DND-41 (cell line): Measurements from ENCODE around the gene GARIN5A.

Experiments used
- ATAC-seq: fragments of 200-7000 bp; cut with Tn5 transposase; 3 replicates; pipeline ENCODE4 v1.9.1; 2021; ENCODE audit warnings: low read depth; ENCODE audit not compliant: insufficient read depth
- DNase-seq: peaks from one replicate; pipeline ENCODE4 v3.0.0-alpha.2; 2020
- H2AFZ ChIP-seq: 2 replicates; pipeline ENCODE4 v1.6.0; 2012; ENCODE audit warnings: low read depth, low read length
- H3K27ac ChIP-seq: 2 replicates; pipeline ENCODE4 v1.5.1; 2012; ENCODE audit warnings: low read length, inconsistent platforms
- H3K27me3 ChIP-seq: fragments of 200-600 bp; sonication (generic); 2 replicates; pipeline ENCODE4 v1.6.0; 2012; ENCODE audit warnings: low read length, mild to moderate bottlenecking, inconsistent platforms; ENCODE audit not compliant: insufficient read depth, poor library complexity
- H3K36me3 ChIP-seq: 2 replicates; pipeline ENCODE4 v1.5.1; 2012; ENCODE audit warnings: low read length, inconsistent platforms; ENCODE audit not compliant: insufficient read depth
- H3K4me1 ChIP-seq: 2 replicates; pipeline ENCODE4 v1.5.1; 2012; ENCODE audit warnings: mild to moderate bottlenecking, low read length; ENCODE audit not compliant: insufficient read depth
- H3K4me2 ChIP-seq: 2 replicates; pipeline ENCODE4 v1.6.0; 2012; ENCODE audit warnings: mild to moderate bottlenecking, moderate library complexity, low read length, inconsistent platforms; ENCODE audit not compliant: insufficient read depth
- H3K4me3 ChIP-seq, 2 experiments: fragments of 200-600 bp in 1 of 2; shearing (Covaris generic) in 1 of 2; 2 replicates each; pipeline ENCODE4 v1.5.1; 2012 to 2016; ENCODE audit warnings: inconsistent platforms in 2 of 2, low read length in 2 of 2, mild to moderate bottlenecking in 2 of 2, low read depth in 1 of 2, moderate library complexity in 1 of 2
- H3K79me2 ChIP-seq: 2 replicates; pipeline ENCODE4 v1.6.0; 2012; ENCODE audit warnings: low read length, inconsistent platforms; ENCODE audit not compliant: insufficient read depth
- H3K9ac ChIP-seq: 2 replicates; pipeline ENCODE4 v1.6.0; 2012; ENCODE audit warnings: low read depth, mild to moderate bottlenecking, inconsistent platforms, low read length, moderate library complexity
- H3K9me3 ChIP-seq: 2 replicates; pipeline ENCODE4 v1.5.1; 2012; ENCODE audit warnings: low read length, moderate library complexity, mild to moderate bottlenecking, inconsistent platforms; ENCODE audit not compliant: insufficient read depth, severe bottlenecking
- H4K20me1 ChIP-seq: 2 replicates; pipeline ENCODE4 v1.6.0; 2012; ENCODE audit warnings: low read length; ENCODE audit not compliant: insufficient read depth
- CTCF ChIP-seq: IDR thresholded peaks from 2 replicates; pipeline ENCODE4 v1.5.1; 2012; ENCODE audit warnings: borderline replicate concordance, low read length, moderate library complexity, mild to moderate bottlenecking; ENCODE audit not compliant: poor library complexity, severe bottlenecking; ENCODE audit errors: extremely low read depth
- EZH2 ChIP-seq: IDR thresholded peaks from 3 replicates; pipeline ENCODE4 v1.6.1; 2012; ENCODE audit warnings: borderline replicate concordance, low read depth, mild to moderate bottlenecking, moderate library complexity, low read length, inconsistent platforms; ENCODE audit not compliant: severe bottlenecking

The GARIN5A gene

GRCh38 chr19:50506700-50507099, 30.1 kb upstream of the GARIN5A start:
- H3K27me3 ChIP-seq = no peaks in the 10 kb centered on the region
- H2AFZ ChIP-seq = no peak overlapping the region
- no peak for TF ChIP-seq CTCF
- no peak overlapping the region for H3K27ac ChIP-seq
- no peaks in the 10 kb centered on the region for H3K9me3 ChIP-seq
- H3K4me3 ChIP-seq = no peak overlapping the region
- ATAC-seq (no peak), DNase-seq (no peak)
- no peaks in the 10 kb centered on the region for H4K20me1 ChIP-seq
- peaks cover 6% of the 10 kb centered on the region; the same call in 1 of the 2 replicates for H3K79me2 ChIP-seq
- no peaks in the 10 kb centered on the region for H3K36me3 ChIP-seq
- peaks cover 14% of the 10 kb centered on the region for H3K4me1 ChIP-seq
- no peak overlapping the region for H3K9ac ChIP-seq
- no peak overlapping the region for H3K4me2 ChIP-seq

GRCh38 chr19:50505856-50506611, 29.4 kb upstream of the GARIN5A start:
- TF ChIP-seq EZH2 (no peak), CTCF (no peak)
- no peaks in the 10 kb centered on the region for H3K27me3 ChIP-seq
- H4K20me1 ChIP-seq = no peaks in the 10 kb centered on the region
- H3K4me3 ChIP-seq = no peak overlapping the region
- no peaks in the 10 kb centered on the region for H3K36me3 ChIP-seq
- no peak overlapping the region for H3K27ac ChIP-seq
- H2AFZ ChIP-seq = no peak overlapping the region
- H3K79me2 ChIP-seq = peaks cover 6% of the 10 kb centered on the region; the same call in 1 of the 2 replicates
- H3K9me3 ChIP-seq = no peaks in the 10 kb centered on the region
- H3K4me1 ChIP-seq = peaks cover 10% of the 10 kb centered on the region
- H3K9ac ChIP-seq = no peak overlapping the region
- no peak overlapping the region for H3K4me2 ChIP-seq
- DNase-seq (no peak), ATAC-seq (no peak)

GRCh38 chr19:50501568-50502475, 25.2 kb upstream of the GARIN5A start:
- Histone ChIP-seq H3K4me1 (no peaks in the 10 kb centered on the region), H2AFZ (no peak overlapping the region), H3K36me3 (no peaks in the 10 kb centered on the region), H3K27me3 (no peaks in the 10 kb centered on the region), H3K9me3 (no peaks in the 10 kb centered on the region), H3K79me2 (no peaks in the 10 kb centered on the region), H3K27ac (no peak overlapping the region), H3K9ac (no peak overlapping the region), H3K4me3 (no peak overlapping the region), H4K20me1 (no peaks in the 10 kb centered on the region), H3K4me2 (no peak overlapping the region)
- DNase-seq (no peak), ATAC-seq (no peak)
- TF ChIP-seq CTCF (no peak), EZH2 (no peak)
